Sigmoid colon (tissue), 4 donors: Measurements from ENCODE around the gene FAM149A.
A peak's percentile ranks its signal among the peaks of the same experiment; 100 is the strongest.

Source experiments
- EP300 ChIP-seq, 4 donors: sonication (generic); formaldehyde crosslinking; IDR thresholded peaks; one replicate each; pipeline ENCODE4 v1.6.1; 2017; ENCODE audit warnings: antibody characterized with exemption in 4 of 4
- POLR2A ChIP-seq, 2 donors: fragments of 450-650 bp; IDR thresholded peaks; one replicate each; pipeline ENCODE4 v1.6.1; 2016; ENCODE audit warnings: antibody characterized with exemption in 2 of 2, mild to moderate bottlenecking in 2 of 2, moderate library complexity in 2 of 2
- POLR2AphosphoS5 ChIP-seq, 4 donors: sonication (generic); formaldehyde crosslinking; IDR thresholded peaks; one replicate each; pipeline ENCODE4 v1.6.1; 2017; ENCODE audit warnings: antibody characterized with exemption in 4 of 4
- TF ChIP-seq, protein P1 (sequence below), 4 experiments: fragments of 450-650 bp in 3 of 4; fragments of 200-600 bp in 1 of 4; IDR thresholded peaks; one replicate each; pipeline ENCODE4 v1.5.1; 2016 to 2019; ENCODE audit warnings: antibody characterized with exemption in 4 of 4, mild to moderate bottlenecking in 3 of 4, moderate library complexity in 2 of 4

DNA sequence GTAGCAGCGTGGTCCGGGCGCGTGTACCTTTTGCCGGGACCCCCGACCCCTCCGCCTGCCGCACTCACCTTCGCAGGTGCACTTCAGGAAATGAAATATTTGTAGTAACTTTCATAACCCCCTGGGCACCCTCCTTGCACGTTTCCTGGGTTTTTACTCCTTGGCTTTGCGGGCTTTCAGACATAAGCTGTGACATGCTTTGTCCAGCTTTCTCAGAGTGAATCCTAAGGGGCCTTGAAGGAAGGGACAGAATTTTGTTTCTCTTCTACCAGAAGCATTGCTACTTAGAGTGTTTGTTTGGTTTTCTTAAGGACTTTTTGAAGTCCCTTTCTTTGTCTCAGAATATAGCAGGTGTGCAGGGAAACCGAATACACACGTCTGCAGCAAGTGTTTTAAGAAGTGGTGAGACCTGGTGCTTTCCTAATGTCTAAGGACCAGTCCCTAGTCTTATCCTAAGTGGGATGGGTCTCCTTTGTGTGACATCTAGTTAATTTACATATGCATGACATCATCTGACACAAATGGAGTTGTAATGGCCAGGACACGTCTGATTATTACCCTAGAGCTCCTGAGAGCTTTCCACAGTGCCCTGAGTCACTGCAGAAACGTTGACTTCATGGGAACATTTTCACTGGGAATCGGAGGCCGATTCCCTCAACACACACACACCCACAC lies 1.3 kb downstream of the FAM149A start:
- TF ChIP-seq, protein P1, sequence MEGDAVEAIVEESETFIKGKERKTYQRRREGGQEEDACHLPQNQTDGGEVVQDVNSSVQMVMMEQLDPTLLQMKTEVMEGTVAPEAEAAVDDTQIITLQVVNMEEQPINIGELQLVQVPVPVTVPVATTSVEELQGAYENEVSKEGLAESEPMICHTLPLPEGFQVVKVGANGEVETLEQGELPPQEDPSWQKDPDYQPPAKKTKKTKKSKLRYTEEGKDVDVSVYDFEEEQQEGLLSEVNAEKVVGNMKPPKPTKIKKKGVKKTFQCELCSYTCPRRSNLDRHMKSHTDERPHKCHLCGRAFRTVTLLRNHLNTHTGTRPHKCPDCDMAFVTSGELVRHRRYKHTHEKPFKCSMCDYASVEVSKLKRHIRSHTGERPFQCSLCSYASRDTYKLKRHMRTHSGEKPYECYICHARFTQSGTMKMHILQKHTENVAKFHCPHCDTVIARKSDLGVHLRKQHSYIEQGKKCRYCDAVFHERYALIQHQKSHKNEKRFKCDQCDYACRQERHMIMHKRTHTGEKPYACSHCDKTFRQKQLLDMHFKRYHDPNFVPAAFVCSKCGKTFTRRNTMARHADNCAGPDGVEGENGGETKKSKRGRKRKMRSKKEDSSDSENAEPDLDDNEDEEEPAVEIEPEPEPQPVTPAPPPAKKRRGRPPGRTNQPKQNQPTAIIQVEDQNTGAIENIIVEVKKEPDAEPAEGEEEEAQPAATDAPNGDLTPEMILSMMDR (IDR thresholded peaks at IDR 0.05), result no peak
- TF ChIP-seq POLR2A (IDR thresholded peaks at IDR 0.05) (peak in 1 of 2 donors; percentile 21), POLR2AphosphoS5 (IDR thresholded peaks at IDR 0.05) (no peak), EP300 (IDR thresholded peaks at IDR 0.05) (no peak)
